GM18867 (cell line): ENCODE data around the gene SCYGR7.
"Not testable (repeated sequence)": the region's sequence is repeated elsewhere in the genome, so short reads cannot be mapped to it uniquely, and the experiment has no call there.

ENCODE experiments used
- ATAC-seq: cut with Tn5 transposase; IDR thresholded peaks from one replicate; pipeline ENCODE4 v1.9.1; 2021; ENCODE audit warnings: mild to moderate bottlenecking, moderate library complexity; ENCODE audit not compliant: unreplicated experiment

Gene SCYGR7

DNA sequence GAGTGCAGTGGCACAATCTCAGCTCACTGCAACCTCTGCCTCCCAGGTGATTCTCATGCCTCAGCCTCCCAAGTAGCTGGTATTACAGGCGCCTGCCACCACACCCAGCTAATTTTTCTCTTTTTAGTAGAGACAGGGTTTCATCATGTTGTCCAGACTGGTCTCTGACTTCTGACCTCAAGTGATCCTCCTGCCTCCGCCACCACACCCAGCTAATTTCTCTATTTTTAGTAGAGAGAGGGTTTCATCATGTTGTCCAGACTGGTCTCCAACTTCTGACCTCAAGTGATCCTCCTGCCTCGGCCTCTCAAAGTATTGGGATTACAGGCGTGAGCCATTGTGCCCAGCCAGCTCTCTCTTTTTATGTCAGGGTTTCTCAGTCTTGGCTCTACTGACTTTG is 28.1 kb downstream of the SCYGR7 start:
- not testable (repeated sequence) for ATAC-seq

DNA sequence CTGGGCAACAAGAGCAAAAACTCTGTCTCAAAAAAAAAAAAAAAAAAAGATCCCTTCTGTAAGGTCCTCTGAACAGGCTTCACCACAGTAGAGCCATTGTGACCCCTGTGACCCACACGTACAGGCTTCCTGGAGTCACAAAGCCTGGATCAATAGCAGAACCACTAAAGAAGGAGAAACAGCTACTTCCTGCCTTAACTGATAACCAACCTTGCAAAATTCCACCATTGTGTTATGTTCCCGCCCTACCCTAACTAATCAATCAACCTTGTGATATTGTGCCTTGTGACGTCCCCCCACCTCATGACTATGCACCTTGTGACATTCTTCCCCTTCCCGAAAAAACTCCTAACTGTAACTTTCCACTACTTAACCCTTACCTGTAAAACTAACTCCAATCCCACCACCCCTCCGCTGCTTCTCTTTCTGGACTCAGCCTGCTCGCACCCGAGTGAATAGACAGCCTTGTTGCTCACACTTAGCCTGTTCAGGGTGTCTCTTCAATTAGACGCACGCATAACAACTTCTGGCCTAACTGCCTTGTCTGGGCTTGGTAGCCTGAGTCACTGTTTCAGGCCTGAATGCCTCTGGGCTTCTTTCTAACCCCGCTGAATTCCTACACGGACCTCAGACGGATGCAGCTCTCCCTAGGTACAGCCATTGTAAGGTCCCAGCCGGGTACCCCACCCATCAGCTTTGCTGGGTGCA is 31.4 kb downstream of the SCYGR7 start:
- no peak for ATAC-seq

DNA sequence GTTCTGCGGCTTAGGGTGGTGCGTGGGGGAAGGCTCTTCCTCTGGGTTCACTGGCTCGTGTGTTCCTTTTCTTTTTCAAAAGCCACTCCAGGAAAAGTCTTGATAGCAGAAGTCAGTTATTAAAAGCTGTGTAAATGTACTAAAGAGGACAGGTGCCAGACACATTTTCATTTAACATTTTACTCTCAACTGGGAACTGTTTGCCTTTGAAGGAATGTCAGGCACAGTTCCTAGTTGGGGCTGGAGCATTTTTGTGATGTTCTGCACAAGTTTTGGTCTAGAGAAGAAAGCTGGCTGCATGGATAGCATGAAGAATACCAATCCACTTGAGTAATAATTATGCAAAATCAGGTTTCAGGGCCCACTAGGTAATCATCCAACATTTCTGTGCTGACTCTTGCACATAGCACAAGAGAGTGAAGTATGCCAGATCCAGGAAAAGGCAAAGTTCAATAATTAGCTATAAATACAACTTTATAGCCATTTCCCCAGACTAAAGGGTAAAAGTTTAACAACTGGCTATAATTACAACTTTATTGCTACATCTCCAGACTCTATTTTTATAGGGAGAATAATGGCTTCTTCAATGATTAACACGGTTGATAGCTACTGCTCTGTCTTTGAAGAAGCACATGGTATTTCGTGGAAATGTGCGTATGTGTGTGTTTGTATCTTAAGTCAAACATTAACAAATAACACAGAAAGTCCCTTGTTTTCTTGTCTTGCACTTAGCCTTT is 33.8 kb downstream of the SCYGR7 start:
- no peak for ATAC-seq

DNA sequence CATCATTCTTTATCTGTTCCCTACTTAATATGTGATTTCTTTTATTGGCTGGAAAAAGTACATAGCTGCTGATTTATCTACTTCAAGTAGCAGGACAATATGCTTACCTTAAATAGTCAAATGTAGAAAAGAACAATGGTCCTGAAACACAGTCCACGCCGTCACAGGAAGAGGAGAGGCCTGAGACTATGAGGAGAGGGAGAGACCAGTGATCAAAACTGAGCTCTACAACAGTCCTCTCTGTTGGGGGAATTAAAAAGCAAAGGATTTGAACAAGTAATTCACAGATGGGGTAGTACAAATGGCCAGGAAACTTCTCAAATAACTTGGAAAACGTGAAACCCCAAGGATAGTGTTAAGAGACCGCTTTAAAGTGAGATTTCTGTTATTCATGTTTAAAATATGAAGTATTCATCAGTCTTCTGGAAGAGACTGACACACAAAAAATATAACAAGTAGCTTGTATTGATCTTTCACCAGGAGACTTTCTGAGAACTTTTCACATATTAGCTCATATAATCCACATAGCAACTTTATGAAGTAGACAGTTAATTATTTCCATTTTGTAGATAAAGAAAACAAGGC is 37.7 kb downstream of the SCYGR7 start:
- peak; percentile 21 for ATAC-seq

DNA sequence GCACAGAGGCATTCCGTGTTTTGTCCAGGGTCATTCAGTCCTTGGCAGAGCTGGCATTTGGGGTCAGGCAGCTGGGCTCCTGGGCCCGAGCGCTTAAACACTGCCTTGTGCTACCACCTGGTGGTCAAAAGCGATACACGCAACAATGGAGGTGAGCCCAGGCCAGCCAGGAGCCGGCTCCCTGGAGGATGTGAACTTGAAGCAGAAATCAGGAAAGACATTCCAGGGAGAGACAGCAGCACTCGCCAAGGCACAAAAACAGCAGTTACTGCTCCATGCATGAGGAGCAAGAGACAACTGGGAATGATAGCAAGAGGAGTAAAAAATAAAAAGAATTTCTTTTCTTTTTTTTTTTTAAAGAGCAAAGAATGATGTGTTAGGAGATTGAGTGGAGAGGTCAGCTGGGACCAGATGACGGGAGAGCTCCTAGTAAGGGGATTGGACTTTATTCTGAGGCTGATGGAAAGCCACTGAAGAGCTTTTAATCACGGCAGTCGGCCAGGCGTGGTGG is 38.3 kb downstream of the SCYGR7 start:
- peak; percentile 99 for ATAC-seq

DNA sequence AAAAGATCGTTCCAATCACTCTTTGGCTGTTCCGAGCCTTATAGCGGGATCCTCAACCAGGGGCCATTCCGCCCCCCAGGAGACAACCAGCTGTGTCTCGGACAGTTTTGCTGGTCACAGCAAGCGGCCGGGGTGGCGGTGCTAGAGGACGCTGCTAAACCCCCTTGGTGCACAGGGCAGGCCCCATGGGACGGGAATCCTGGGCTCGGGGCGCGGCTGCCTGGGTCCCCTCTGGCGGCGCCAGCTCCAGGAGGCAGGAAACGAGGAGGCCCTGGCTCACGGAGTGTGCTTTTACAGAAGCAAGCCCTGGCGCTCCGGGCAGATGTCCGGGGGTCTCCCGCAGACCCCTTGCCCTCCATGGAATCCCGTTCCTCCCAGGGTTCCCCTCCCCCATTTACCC is 39.7 kb downstream of the SCYGR7 start:
- ATAC-seq, result no peak

DNA sequence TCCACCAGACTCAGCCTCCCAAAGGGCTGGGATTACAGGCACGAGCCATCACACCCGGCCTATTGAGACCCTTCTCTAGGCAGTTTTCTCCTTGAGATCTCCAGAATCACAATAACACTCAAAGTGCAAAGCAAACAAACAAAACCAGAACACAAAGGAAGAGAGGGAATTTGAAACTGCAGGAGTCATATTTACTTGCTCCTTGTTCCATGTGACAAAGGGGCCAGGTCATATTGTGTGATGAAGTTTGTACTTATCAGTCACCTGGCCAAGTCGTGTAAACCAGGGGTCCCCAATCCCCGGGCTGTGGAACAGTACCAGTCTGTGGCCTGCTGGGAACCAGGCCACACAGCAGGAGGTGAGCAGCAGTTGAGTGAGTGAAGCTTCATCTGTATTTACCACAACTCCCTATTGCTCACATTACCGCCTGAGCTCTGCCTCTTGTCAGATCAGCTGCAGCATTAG is 44.1 kb downstream of the SCYGR7 start:
- ATAC-seq, result no peak

DNA sequence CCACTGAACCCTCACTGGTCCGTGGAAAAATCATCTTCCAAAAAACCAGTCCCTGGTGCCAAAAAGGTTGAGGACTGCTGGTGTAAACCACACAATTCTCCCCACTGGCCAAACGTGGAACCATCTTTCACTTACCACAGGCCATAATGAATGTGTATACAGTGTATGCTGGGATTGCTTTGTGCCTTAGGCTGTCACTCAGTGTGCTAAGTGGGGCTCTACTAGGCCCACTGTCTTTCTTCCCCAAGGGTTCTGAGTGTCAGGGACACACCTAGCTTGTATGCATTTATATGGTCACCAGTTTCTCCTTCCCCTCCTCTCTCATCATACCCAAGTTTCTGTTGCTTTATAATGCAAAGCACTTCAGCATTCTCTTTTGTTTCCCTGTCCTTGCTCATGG is 44.8 kb downstream of the SCYGR7 start:
- ATAC-seq, result no peak

DNA sequence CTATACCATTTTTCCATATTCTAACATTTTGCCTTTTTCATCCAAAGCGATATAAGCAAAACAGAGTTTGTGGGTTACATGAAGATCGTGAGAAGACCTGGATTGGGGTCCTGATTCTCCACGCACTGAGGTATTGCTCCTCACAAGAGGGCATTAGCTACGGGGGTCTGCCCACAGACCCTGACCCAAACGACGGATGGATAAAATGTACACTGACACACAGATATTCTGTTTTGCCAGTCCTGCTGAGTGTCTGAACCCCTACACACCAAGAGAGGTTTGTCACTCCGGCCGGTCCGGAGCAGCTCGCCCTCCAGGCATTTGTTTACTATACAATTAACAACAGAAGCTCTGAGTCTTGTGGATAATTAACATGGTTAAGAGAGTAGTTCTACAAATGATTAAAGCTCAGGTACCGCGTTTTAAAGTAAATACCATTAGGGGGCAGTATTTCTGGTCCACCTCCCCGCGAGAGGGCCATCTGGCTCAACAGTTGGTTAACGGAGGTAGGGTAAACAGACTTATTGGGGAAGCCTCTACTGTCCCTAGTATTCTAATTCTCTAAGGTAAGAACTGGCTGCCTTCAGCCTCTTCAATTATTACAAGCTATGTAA is 46.0 kb downstream of the SCYGR7 start:
- ATAC-seq, result peak; percentile 65

DNA sequence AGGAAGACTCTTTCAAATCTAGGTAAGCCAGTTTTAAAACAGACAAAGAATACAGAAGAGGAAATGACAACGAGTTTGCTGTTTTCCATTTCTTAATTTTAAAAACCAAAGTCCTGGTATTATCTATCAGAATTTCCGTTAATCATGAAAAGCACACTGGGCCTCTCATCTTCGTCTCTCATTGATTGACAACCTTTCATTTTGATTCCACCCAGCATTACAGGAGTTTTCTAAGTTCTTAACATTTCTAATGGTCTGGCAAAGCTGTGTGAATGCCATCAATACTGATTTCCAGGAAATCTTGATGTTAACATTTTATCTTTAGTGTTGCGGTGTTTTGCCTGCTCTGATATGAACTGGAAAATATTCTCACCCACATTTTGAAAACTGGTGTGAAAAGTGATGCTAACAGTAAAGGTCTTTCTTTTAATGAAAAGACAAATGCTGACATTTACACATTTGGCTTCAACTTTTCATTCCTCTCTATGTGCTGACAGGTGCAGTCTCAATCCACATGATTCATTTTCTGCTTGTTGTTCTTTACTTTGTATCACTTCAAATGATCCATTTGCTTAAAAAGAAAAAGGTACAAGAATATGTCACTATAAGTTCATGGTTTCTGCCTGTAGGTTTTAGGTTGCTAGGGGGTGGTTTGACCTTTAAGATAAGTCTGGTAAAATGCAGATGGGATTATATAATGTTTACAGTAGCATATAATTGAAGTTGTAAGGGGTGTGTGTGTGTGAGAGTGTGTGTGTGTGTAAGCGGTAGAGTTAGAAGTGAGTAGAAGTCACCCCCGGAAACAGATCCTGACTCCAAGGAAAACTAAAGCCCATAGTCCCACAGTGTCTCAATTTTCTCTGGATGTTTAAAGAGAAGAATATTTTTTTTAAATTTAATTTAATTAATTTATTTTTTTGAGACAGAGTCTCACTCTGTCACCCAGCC is 47.0 kb downstream of the SCYGR7 start:
- no peak for ATAC-seq
